ENCODE data around the gene MAN2B2. TPM values are rescaled to one million over a fixed set of nuclear protein-coding genes. Genes with fewer than 3 reads are reported as not detected.

MAN2B2 gene
- total and polyA plus RNA-seq, 7 donors: 1.8 to 6.6 (median 3.2) TPM

GRCh38 chr4:6594826-6595355 is 19.9 kb downstream of the MAN2B2 start:
- intact Hi-C loops (cut with DNase I): no loop called here
- H3K27ac ChIP-seq: no peak overlapping the region

DNA sequence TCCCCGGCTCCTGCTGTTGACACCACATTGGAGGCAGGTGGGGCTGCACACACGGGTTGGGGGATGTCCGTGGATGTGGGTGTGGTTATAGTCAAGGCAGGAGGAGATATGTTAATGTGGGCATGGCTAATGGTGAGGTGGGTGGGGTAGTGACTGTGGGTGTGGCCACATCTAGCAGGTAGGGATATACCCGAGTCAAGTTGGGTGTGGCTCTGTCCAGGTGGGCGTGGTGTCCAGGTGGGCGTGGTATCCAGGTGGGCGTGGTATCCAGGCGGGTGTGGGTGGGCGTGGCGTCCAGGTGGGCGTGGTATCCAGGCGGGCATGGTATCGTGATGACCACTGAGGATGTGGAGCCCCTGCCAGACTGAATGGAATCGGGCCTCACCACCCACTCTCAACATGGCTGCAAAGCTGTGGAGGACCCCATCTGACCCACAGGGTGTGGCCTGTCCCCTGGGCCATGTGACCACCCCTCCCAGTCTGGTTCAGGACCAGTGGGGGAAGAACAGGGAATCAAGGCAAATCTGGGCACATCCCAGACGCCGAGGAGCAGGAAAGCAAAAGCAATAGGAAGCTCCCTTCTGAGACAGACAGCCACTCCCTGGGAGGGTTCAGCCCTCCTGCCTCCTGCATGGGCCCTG is 21.0 kb downstream of the MAN2B2 start:
- Histone ChIP-seq H3K9me3 (no peaks in the 10 kb centered on the region), H3K4me3 (no peak overlapping the region), H3K27me3 (ENCODE audit: insufficient read depth in 3 of 3, low read length in 2 of 3) (peaks cover 0 to 10% (median 10%) of the 10 kb centered on the region in 3 donors), H3K4me1 (no peaks in the 10 kb centered on the region), H3K27ac (no peak overlapping the region), H3K36me3 (ENCODE audit: insufficient read depth in 1 of 2, low read depth in 1 of 2) (no peaks in the 10 kb centered on the region)
- no peak for ATAC-seq
- no peak for DNase-seq
- 61 to 71% (median 62%) methylated on average over 15 to 16 of the region's 16 CpGs for WGBS, 3 donors
- intact Hi-C loops (cut with DNase I): no loop called here
- TF ChIP-seq CTCF (IDR thresholded peaks at IDR 0.05): no peak

More at GRCh38 chr4:6594826-6595355, 19.9 kb downstream of the MAN2B2 start:
- no peak for DNase-seq
- Histone ChIP-seq H3K4me3 (no peak overlapping the region), H3K9me3 (no peaks in the 10 kb centered on the region), H3K4me1 (no peaks in the 10 kb centered on the region), H3K36me3 (ENCODE audit: insufficient read depth in 1 of 2, low read depth in 1 of 2) (no peaks in the 10 kb centered on the region), H3K27me3 (ENCODE audit: insufficient read depth in 3 of 3, low read length in 2 of 3) (peaks cover 0 to 10% (median 10%) of the 10 kb centered on the region in 3 donors)
- ATAC-seq: no peak
- no peak for TF ChIP-seq CTCF (IDR thresholded peaks at IDR 0.05)
- 73 to 82% (median 79%) methylated on average over 7 of the region's 7 CpGs for WGBS, 3 donors

DNA sequence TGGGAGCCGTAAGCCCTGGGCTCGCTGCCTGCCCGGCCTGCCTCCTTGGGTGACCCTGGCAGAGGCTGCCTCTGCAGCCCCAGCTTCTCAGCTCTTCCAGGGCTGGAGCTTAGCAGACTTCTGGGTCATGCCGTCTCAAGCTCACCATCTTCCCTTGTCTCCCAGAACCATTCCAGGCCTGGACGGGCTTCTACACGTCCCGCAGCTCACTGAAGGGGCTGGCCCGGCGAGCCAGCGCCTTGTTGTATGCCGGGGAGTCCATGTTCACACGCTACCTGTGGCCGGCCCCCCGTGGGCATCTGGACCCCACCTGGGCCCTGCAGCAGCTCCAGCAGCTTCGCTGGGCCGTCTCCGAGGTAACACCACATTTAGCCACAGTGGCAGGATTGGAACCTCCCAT is 22.0 kb downstream of the MAN2B2 start:
- peaks cover 0 to 10% (median 6%) of the 10 kb centered on the region in 3 donors for H3K27me3 ChIP-seq (ENCODE audit: insufficient read depth in 3 of 3, low read length in 2 of 3)
- no peaks in the 10 kb centered on the region for H3K4me1 ChIP-seq
- H3K27ac ChIP-seq: no peak overlapping the region
- intact Hi-C loops (cut with DNase I): no loop called here
- no peaks in the 10 kb centered on the region for H3K36me3 ChIP-seq (ENCODE audit: insufficient read depth in 1 of 2, low read depth in 1 of 2)
- no peak for ATAC-seq
- no peaks in the 10 kb centered on the region for H3K9me3 ChIP-seq
- H3K4me3 ChIP-seq: no peak overlapping the region
- no peak for TF ChIP-seq CTCF (IDR thresholded peaks at IDR 0.05)
- no peak for DNase-seq
- WGBS, 3 donors: 85 to 95% (median 89%) methylated on average over 17 of the region's 17 CpGs

DNA sequence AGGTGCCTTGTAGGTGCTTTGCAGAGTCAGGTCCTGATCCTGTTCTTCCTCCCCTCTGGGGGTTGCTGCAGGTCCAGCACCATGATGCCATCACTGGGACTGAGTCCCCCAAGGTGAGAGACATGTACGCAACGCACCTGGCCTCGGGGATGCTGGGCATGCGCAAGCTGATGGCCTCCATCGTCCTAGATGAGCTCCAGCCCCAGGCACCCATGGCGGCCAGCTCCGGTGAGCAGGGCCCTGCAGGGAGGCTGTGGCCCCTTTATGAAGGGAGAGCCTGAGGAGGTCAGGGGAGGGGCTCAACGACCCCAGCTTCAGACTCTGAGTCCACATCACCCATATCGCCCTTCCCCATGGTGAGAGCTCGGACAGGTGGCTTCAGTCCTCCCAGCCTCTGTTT is 23.1 kb downstream of the MAN2B2 start:
- WGBS, 3 donors: 85 to 88% (median 87%) methylated on average over 10 of the region's 10 CpGs
- ATAC-seq: no peak
- no peaks in the 10 kb centered on the region for H3K36me3 ChIP-seq (ENCODE audit: insufficient read depth in 1 of 2, low read depth in 1 of 2)

More for the DNA sequence above, 23.1 kb downstream of the MAN2B2 start:
- intact Hi-C loops (cut with DNase I): no loop called here
- no peak for TF ChIP-seq CTCF (IDR thresholded peaks at IDR 0.05)
- no peak for DNase-seq
- Histone ChIP-seq H3K27ac (no peak overlapping the region), H3K27me3 (ENCODE audit: insufficient read depth in 3 of 3, low read length in 2 of 3) (peaks cover 0 to 10% (median 6%) of the 10 kb centered on the region in 3 donors), H3K4me3 (no peak overlapping the region), H3K4me1 (no peaks in the 10 kb centered on the region), H3K9me3 (no peaks in the 10 kb centered on the region)

Data from psoas muscle (tissue), 8 donors.